K562 (cell line): ENCODE measurements around the gene LSM4. TPM values are rescaled to one million over a fixed set of nuclear protein-coding genes. Genes with fewer than 3 reads are reported as not detected.
A peak's percentile ranks its signal among the peaks of the same experiment; 100 is the strongest.

Experiments
- ATAC-seq: fragments of 200-7000 bp; cut with Tn5 transposase; 3 replicates; pipeline ENCODE4 v1.9.1; 2020; ENCODE audit warnings: moderate library complexity
- BruUV-seq: library from RNA; stranded (reverse); fragments of 400-500 nt; replicated peaks from 2 replicates; lab custom pipeline; 2021; lab: Mats Ljungman, UMichigan
- CTCF ChIA-PET: fragments of 300-600 bp; formaldehyde crosslinking; extraction: SDS; loops from one replicate; lab custom pipeline; 2021; ENCODE audit warnings: low intra/inter-chr PET ratio; lab: Yijun Ruan, JAX
- POLR2A ChIA-PET: fragments of 300-600, 350-650 bp; sonication (Branson Sonifier 250); formaldehyde crosslinking; extraction: SDS; loops from one replicate; lab custom pipeline; 2021; ENCODE audit warnings: antibody characterized with exemption, inconsistent platforms; lab: Yijun Ruan, JAX
- DNase-seq, 4 experiments: peaks; one replicate each; pipeline versions ENCODE4 v3.0.0 to v3.0.0-alpha.2; 2011 to 2018; ENCODE audit warnings: low spot score in 3 of 4, mixed read lengths in 3 of 4; ENCODE audit errors: extremely low read depth in 1 of 4
- FAIRE-seq: peaks from 2 replicates; lab custom pipeline; 2011; peaks lifted over from hg19 to GRCh38; lab: Jason Lieb, UNC
- H2AFZ ChIP-seq: 2 replicates; pipeline ENCODE4 v1.6.0; 2011; ENCODE audit warnings: low read depth, low read length, control low read depth, inconsistent platforms
- H3K27ac ChIP-seq: fragments of 200-600 bp; 3 replicates; pipeline ENCODE4 v1.8.0; 2011; ENCODE audit warnings: low read depth, mild to moderate bottlenecking, control low read depth, inconsistent platforms, low read length, moderate library complexity, mixed read lengths; ENCODE audit errors: extremely low read depth
- H3K27me3 ChIP-seq, 2 experiments: fragments of 300-600 bp in 1 of 2; 2 replicates in 1 of 2; 3 replicates in 1 of 2; pipeline versions ENCODE4 v1.6.0 to v1.8.0; 2011; ENCODE audit warnings: inconsistent platforms in 2 of 2, low read length in 2 of 2, mild to moderate bottlenecking in 1 of 2, mixed read lengths in 1 of 2, moderate library complexity in 1 of 2; ENCODE audit not compliant: control insufficient read depth in 2 of 2, insufficient read depth in 2 of 2
- H3K36me3 ChIP-seq: fragments of 300-600 bp; 3 replicates; pipeline ENCODE4 v1.8.0; 2011; ENCODE audit warnings: mild to moderate bottlenecking, low read length, inconsistent platforms; ENCODE audit not compliant: control insufficient read depth, insufficient read depth
- H3K4me1 ChIP-seq, 2 experiments: fragments of 200-600 bp in 1 of 2; replicated peaks in 1 of 2; 2 replicates in 1 of 2; 3 replicates in 1 of 2; pipeline versions ENCODE4 v1.5.1 to v1.8.0; 2011; ENCODE audit warnings: inconsistent platforms in 2 of 2, low read length in 2 of 2, mild to moderate bottlenecking in 1 of 2, mixed read lengths in 1 of 2, moderate library complexity in 1 of 2; ENCODE audit not compliant: control insufficient read depth in 2 of 2, insufficient read depth in 2 of 2
- H3K4me2 ChIP-seq: 2 replicates; pipeline ENCODE4 v1.6.1; 2011; ENCODE audit warnings: low read length, control low read depth, inconsistent platforms, mixed read lengths; ENCODE audit not compliant: insufficient read depth
- H3K4me3 ChIP-seq: fragments of 200-600 bp; sonication (generic), shearing (Covaris generic); 2 replicates; pipeline ENCODE4 v1.5.1; 2016; ENCODE audit warnings: control low read depth, inconsistent platforms
- H3K79me2 ChIP-seq: fragments of 200-600 bp; 3 replicates; pipeline ENCODE4 v1.8.0; 2011; ENCODE audit warnings: low read length, inconsistent platforms; ENCODE audit not compliant: control insufficient read depth, insufficient read depth
- H3K9ac ChIP-seq, 2 experiments: 2 replicates each; pipeline versions ENCODE4 v1.6.0 to v1.6.1; 2011; ENCODE audit warnings: low read depth in 2 of 2, low read length in 2 of 2, control low read depth in 1 of 2, inconsistent platforms in 1 of 2, mild to moderate bottlenecking in 1 of 2, mixed read lengths in 1 of 2; ENCODE audit not compliant: insufficient read depth in 1 of 2
- H3K9me1 ChIP-seq: one replicate; pipeline ENCODE4 v1.6.0; 2011; ENCODE audit warnings: inconsistent platforms, mild to moderate bottlenecking, low read length, moderate library complexity; ENCODE audit not compliant: control insufficient read depth, insufficient read depth
- H3K9me3 ChIP-seq: replicated peaks from 2 replicates; pipeline ENCODE4 v1.5.1; 2011; ENCODE audit warnings: low read depth, low read length, inconsistent platforms; ENCODE audit not compliant: control insufficient read depth, insufficient read depth
- H4K20me1 ChIP-seq: replicated peaks from 2 replicates; pipeline ENCODE4 v1.6.1; 2011; ENCODE audit warnings: low read length, inconsistent platforms, mixed read lengths; ENCODE audit not compliant: control insufficient read depth, insufficient read depth
- ELF4 ChIP-seq: fragments of 450-650 bp; formaldehyde crosslinking; IDR thresholded peaks from 2 replicates; pipeline ENCODE4 v1.4.0; 2022; ENCODE audit warnings: missing genetic modification characterization
- NR2F6 ChIP-seq: fragments of 450-650 bp; formaldehyde crosslinking; IDR thresholded peaks from 2 replicates; pipeline ENCODE4 v1.4.0; 2020; ENCODE audit warnings: mild to moderate bottlenecking
- POLR2A ChIP-seq: fragments of 450-650 bp; conservative IDR thresholded peaks from 2 replicates; pipeline ENCODE4 v1.6.1; 2016
- RBFOX2 ChIP-seq: fragments of 200-400 bp; formaldehyde crosslinking; IDR thresholded peaks from 2 replicates; pipeline ENCODE4 v1.6.1; 2017; ENCODE audit warnings: low read depth, mild to moderate bottlenecking, low read length, moderate library complexity
- SMAD4 ChIP-seq: fragments of 250-450 bp; sonication (Bioruptor Pico); conservative IDR thresholded peaks from 2 replicates; pipeline ENCODE4 v1.8.0; 2021; ENCODE audit warnings: inconsistent platforms, mild to moderate bottlenecking, moderate library complexity
- YY1 ChIP-seq, 3 experiments: IDR thresholded peaks; 2 replicates each; pipeline ENCODE4 v1.6.1; 2011; ENCODE audit warnings: low read length in 2 of 3, mild to moderate bottlenecking in 2 of 3, moderate library complexity in 2 of 3, borderline replicate concordance in 1 of 3, control low read depth in 1 of 3, low read depth in 1 of 3; ENCODE audit not compliant: insufficient read depth in 3 of 3, insufficient replicate concordance in 2 of 3, control insufficient read depth in 1 of 3, insufficient read length in 1 of 3; ENCODE audit errors: extremely low read depth in 1 of 3
- ZBTB33 ChIP-seq: sonication (generic); formaldehyde crosslinking; IDR thresholded peaks from 2 replicates; pipeline ENCODE4 v1.8.1; 2023; ENCODE audit warnings: mild to moderate bottlenecking, missing genetic modification reagents
- ZNF134 ChIP-seq: fragments of 250-450 bp; sonication (Bioruptor Pico); conservative IDR thresholded peaks from 2 replicates; pipeline ENCODE4 v1.4.0; 2020
- ZNF592 ChIP-seq: fragments of 450-650 bp; IDR thresholded peaks from 2 replicates; pipeline ENCODE4 v1.6.1; 2017; ENCODE audit warnings: antibody characterized with exemption, mild to moderate bottlenecking
- WGBS: fragments of 100-300 bp; shearing (Covaris generic); methylation state at CpG from one replicate; pipeline ENCODE4 v1.1.6; 2016; ENCODE audit warnings: low coverage, mixed read lengths; ENCODE audit not compliant: insufficient coverage; ENCODE audit errors: missing lambda C conversion rate; 5-methylcytosine and 5-hydroxymethylcytosine counted together
- in situ Hi-C: fragments of 300-500 bp; cut with MboI; formaldehyde crosslinking; loops from 4 replicates; pipeline ENCODE4 v1.15.0; 2018; ENCODE audit warnings: inconsistent platforms, mixed read lengths
- intact Hi-C: fragments of 100-400 bp; cut with micrococcal nuclease; formaldehyde crosslinking; loops from 2 replicates; pipeline ENCODE4 v1.14.2; 2022
- polyA plus RNA-seq, 8 experiments: library from polyadenylated mRNA; depleted of rRNA in 4 of 8; stranded (reverse) in 5 of 8; unstranded in 3 of 8; fragments of >200 nt; fragmentation: Nextera tagmentation in 2 of 8; fragmentation: Illumina TruSeq in 1 of 8; extraction: Ambion mirVana in 2 of 8; extraction: Trizol in 1 of 8; gene quantifications; 2 replicates each; pipeline versions ENCODE4 v1.2.1 to v1.2.3, GENCODE V29; 2011 to 2014; ENCODE audit warnings: inconsistent platforms in 1 of 8, missing spikeins in 1 of 8
- total RNA-seq, 7 experiments: library from RNA; depleted of rRNA in 6 of 7; stranded (reverse); fragments of >200 nt in 6 of 7; fragmentation: Illumina TruSeq in 2 of 7; extraction: Trizol in 2 of 7; gene quantifications; 2 replicates each; pipeline versions ENCODE4 v1.2.1 to v1.2.3, GENCODE V29; 2011 to 2021; ENCODE audit warnings: low replicate concordance in 1 of 7

LSM4 gene
- total and polyA plus RNA-seq, 9 of the 15 experiments (the other 6 are each of a cell fraction or from before 2014, with no cell fraction given): 11.9 to 763 (median 202) TPM

- no peak for TF ChIP-seq ELF4 (CRISPR knock-in tag)
- TF ChIP-seq SMAD4 (CRISPR knock-in tag): peak; percentile 49; the same call in 1 of the 2 replicates
- no peak for TF ChIP-seq POLR2A
These were observed 1.8 kb downstream of the LSM4 start (continued) for GRCh38 chr19:18320865-18321733.

- POLR2A ChIA-PET: interaction anchor here (1.1 to 4.2 kb wide), 5 partner anchors 9 to 69 kb away, joined by 3 to 117 read pairs (median 3); partner anchors contain the start of genes IQCN and JUND
- peaks cover 84% of the 10 kb centered on the region for H3K79me2 ChIP-seq
- DNase-seq: peak in 1 of 4 experiments; percentile 7
These were observed 3.2 kb downstream of the LSM4 start for GRCh38 chr19:18319591-18320135.

More at GRCh38 chr19:18319591-18320135, 3.2 kb downstream of the LSM4 start:
- FAIRE-seq: no peak
- 67% methylated on average over 7 of the region's 7 CpGs for WGBS
- no peak overlapping the region for H2AFZ ChIP-seq
- H4K20me1 ChIP-seq: no peaks in the 10 kb centered on the region
- no peaks in the 10 kb centered on the region for H3K27me3 ChIP-seq
- H3K27ac ChIP-seq: peak overlapping the region; percentile 57
- H3K9me3 ChIP-seq: no peaks in the 10 kb centered on the region
- H3K36me3 ChIP-seq: peaks cover 57% of the 10 kb centered on the region
- H3K4me1 ChIP-seq: peaks cover 44 to 54% of the 10 kb centered on the region in 2 experiments
- no peak overlapping the region for H3K4me3 ChIP-seq
- in situ Hi-C loops (loop anchor here (5.0 kb wide), 1 partner anchor 42 kb away; no protein-coding TSS in a partner anchor), intact Hi-C loops (loop anchor here (10.0 kb wide), 1 partner anchor 205 kb away; no protein-coding TSS in a partner anchor)
- ATAC-seq: no peak
- BruUV-seq: no TSS peak
- H3K9ac ChIP-seq: peak overlapping the region in 1 of 2 experiments; percentile 81; a peak in 2 of 4 replicates
- TF ChIP-seq ZNF592 (0 out of 2 replicates have a peak, but pooled peaks have one; percentile 23), RBFOX2 (0 out of 2 replicates have a peak, but pooled peaks have one; percentile 30), NR2F6 (no peak), ZNF134 (CRISPR knock-in tag) (0 out of 2 replicates have a peak, but pooled peaks have one; percentile 36), ZBTB33 (CRISPR knock-in tag) (peak; percentile 66; the same call in 1 of the 2 replicates), YY1 (IDR thresholded peaks at IDR 0.05; ENCODE audit: borderline replicate concordance in 1 of 3, control insufficient read depth in 1 of 3, extremely low read depth in 1 of 3, insufficient read depth in 3 of 3, insufficient read length in 1 of 3, insufficient replicate concordance in 2 of 3, low read depth in 1 of 3, low read length in 2 of 3) (peak in 1 of 3 experiments; percentile 27)
- peak overlapping the region; percentile 26 for H3K4me2 ChIP-seq
- CTCF ChIA-PET: no interaction called here
- H3K9me1 ChIP-seq: no peaks in the 10 kb centered on the region
